IPS-NIHi7 (cell line): ENCODE results near the gene SSRP1.
"Not testable (repeated sequence)": the region's sequence is repeated elsewhere in the genome, so short reads cannot be mapped to it uniquely, and the experiment has no call there.

ENCODE experiments used
- DNase-seq: peaks from one replicate; pipeline ENCODE4 v3.0.0; 2012; ENCODE audit warnings: mixed read lengths; ENCODE audit errors: extremely low spot score

Gene SSRP1

GRCh38 chr11:57336856-57337255 is 1.2 kb upstream of the SSRP1 start:
- not testable (repeated sequence) for DNase-seq

GRCh38 chr11:57336111-57336666 is 497 bp upstream of the SSRP1 start:
- no peak for DNase-seq

- DNase-seq = no peak
Measured at GRCh38 chr11:57335023-57335342, 709 bp downstream of the SSRP1 start.

DNA sequence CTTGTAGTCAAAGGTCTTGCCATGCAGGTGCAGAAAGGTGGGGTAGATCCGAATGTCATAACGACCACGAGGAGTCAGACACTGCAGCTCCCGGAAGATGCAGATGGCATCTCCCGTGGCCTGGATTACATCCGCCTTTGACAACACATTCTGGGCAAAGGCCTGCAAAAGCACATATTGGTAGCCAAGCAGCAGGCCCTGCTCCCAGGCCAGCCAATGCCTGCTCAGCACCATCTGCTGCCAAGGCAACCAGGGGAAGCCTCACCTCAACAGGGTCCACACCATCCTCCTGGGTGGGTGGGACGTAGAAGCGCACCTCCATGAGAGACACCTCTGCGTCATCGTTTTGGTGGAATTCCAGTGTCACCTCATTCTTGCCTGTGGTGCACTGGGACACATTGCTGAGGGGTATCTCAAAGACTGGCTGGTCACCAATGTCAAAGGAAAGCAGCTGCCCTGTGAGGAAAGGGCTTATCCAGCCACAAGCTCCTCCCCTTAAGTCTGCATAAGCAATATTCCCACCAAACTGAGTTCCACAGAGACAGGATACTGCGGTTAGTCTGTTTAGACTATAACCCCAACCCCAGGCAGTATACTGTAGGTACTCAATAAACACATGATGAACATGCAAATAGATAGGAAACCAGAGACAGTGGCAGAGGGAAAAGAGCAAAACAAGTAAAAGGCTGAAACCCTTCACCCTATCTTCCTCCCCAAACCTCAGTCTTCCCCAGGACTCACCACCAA is 2.8 kb downstream of the SSRP1 start:
- DNase-seq = no peak

- DNase-seq = no peak
Measured at GRCh38 chr11:57331720-57332119, 4.0 kb downstream of the SSRP1 start.

DNA sequence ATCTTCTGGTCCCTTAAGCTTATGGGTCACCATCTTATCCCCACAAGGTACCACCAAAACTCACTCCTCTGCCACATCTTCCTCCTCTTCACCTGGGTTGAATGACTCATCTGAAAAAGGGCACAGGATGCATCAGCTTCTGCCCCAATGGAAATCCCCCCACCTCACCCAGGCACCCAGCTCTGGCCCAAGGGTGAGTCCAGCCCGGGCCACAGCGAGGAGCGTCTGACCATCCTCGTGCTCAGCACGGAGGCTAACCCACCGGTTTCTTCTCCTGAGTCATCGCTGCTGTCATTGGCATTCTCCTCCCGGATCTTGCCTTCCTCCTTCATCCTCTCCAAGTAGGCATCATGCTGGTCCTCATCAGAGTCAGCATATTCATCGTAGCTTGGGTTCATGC is 5.7 kb downstream of the SSRP1 start:
- no peak for DNase-seq

- DNase-seq = no peak
Measured at GRCh38 chr11:57327721-57328120, 8.0 kb downstream of the SSRP1 start.

DNA sequence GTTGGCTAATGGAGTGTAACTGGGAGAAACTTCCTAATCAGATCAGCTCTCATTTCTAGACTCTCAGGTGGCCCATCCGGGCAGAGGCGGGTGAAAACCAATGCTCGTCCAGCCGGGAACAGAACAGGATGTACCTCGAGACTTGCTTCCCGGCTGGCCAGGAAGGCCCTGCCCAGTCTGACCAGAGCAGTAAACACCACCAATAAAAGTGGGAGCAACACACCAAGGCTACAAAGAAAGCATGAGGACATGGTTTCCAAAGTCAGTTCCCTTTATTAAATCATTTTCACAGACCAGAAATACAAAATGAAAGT is 10.0 kb downstream of the SSRP1 start:
- no peak for DNase-seq

DNA sequence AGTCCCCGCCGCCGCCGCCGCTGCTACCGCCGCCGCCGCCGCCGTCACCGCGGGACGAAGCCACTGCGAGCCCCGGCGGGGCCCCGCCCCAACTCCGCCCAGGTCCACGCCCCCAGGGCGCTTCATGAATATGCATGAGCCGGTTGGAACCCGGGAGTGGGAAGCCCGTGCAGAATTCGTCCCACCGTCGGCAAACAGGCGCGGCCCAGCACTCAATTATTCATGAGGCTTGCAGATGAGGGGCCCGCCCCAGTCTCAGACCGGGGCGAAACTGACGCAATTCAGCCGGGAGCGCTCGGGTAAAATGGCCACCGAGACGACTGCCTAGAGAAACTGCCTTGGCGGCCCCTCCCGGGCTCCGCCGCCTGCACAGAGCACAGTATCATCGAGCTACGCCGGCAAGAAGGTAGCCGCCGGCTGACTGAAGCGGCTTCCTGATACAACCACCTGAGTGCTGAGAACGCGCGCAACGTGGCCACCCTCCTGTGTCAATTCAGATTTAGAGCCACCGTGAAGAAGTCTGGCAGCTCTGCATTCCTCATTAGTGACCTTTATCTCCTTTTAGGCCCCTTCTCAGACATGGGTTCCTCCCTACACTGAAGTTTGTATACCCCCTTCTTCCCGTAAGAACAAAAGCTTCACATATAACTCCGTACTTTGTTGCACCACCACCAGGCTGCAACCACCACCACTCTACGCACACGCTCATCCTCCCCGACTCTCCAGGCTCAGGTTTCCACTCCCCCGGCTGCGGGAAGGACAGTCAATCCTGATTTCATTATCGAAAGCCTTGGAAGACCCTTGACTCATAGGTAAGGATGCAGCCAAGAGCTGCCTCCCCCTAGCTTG is 10.6 kb downstream of the SSRP1 start, which contains the start of gene TNKS1BP1:
TNKS1BP1 (minus strand) TSS at position 67 of the 849 bp plus-strand sequence. CDS start 3,067 bp downstream, outside the sequence.
- DNase-seq = peak; percentile 94

DNA sequence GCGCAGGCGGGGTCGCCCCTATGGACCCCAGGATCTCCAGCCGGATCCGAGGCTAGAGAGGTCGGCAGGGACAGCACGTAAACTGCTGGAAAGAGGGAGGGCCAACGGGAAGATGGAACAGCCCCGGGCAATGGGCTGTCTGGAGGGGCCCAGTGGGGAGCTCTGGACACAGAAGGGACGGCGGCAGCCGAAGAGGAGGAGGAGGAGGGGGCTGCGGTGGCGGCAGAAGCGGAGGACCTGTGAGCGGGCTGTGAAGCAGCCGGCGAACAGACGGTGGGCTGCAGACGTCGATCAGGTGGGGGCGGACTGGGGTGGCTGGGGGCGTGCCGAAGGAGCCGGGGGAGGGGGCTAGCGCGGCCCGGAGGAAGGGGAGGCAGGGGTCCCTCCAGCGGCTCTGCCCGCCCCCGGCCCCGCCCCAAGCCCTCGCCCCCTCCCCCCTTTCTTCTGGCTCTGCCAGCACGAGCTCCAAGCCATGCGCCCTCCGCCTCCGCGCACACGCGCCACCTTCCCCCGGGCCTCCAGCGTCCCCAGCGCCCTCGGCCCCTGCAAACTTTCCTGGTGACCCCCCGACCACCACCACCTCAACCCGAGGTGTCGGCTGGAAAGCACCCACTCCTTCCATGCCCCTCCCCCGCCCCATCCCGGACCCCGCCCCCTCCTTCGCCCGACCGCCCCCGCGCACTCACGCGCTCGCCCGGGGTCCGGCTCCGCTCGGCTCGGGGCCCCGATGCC is 11.4 kb downstream of the SSRP1 start:
- DNase-seq = peak; percentile 87

- DNase-seq = no peak
Measured at GRCh38 chr11:57323855-57324153, 11.9 kb downstream of the SSRP1 start.

DNA sequence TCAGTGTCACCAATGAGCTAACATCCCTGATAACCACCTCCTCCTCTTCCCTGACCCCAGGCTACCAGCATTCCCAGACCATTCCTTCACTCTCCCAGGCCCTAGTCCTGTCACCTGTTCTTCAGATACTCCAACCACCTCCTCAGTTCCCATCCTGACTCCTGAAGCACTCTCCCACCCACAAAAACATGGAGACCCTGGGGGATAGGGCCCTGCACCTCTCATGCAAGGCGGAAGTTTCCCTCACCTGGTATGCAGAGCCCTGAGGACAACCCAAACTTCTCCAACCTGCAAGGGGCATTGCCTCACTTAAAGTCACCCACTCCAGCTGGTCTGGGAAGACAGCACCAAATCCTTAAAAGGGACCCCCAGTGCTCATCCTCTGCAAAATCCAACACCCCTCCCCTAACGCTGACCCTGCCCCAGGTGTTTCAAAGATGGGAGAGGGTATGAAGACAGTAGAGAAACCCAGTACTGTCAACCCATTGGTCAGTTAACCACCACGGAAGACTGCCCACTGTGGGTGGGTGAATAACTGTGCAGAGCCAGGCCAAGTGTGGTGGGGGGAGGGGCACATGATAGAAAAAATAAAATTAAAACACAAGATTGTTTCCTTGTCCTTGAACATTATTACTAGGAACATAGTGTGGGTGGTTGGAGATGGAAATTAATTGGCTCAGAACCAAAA is 12.4 kb downstream of the SSRP1 start:
- no peak for DNase-seq

GRCh38 chr11:57322256-57323166 is 13.2 kb downstream of the SSRP1 start:
- peak; percentile 79 for DNase-seq

GRCh38 chr11:57321388-57322255 is 14.1 kb downstream of the SSRP1 start:
- DNase-seq = no peak

DNA sequence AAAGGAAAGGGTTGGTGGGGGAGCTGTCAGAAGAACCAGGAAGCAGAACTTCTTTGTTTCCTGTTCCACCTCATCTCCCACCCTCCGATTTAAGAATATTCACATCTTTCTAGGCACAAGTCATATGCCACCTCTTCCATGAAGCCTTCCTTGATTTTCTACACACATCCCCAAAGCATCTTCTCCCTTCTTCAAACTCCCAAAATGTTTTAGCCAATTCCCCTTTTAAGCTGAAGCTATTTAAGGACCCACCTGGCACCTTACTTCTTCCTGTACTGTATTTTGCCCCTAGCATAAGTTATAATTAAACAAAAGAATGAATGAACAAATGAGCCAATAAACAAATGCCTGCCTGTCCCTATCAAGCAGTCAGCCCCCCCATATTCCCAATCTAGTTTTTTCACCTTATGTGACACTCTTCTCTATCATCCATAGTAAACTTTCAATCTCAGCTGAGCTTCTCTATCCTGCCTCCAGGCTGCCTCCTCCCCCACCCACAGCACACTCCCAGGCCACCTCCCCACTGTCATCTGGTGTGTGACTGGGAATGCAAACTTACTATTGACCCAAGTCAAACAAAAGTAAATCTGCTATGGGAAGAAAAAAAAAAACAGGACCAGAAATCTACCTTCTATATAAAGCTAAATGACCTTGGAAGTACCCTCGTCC is 14.8 kb downstream of the SSRP1 start:
- no peak for DNase-seq

GRCh38 chr11:57320067-57320718 is 15.5 kb downstream of the SSRP1 start:
- no peak for DNase-seq

DNA sequence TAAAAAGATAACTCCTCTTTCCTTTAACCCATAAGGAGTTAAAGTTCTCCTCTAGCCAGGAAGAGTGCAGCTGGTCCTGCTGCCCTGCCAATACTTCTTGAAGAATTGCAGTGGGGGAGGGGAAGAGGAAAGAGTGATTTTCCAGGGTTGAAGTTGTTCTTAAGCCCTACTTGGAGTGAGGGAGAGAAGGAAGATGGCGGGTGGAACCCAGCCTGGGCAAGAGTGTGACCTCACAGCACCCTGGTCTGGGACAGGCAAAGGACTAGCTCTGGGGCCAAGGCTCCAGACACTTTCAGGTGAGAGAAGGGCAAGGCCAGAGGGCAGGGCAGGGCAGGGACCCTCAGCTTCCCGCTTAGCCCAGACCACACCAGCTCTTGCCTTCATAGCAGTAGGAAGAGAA is 17.5 kb downstream of the SSRP1 start:
- DNase-seq = no peak

GRCh38 chr11:57316017-57316416 is 19.7 kb downstream of the SSRP1 start:
- no peak for DNase-seq

- peak; percentile 43 for DNase-seq
Measured at GRCh38 chr11:57315491-57315890, 20.2 kb downstream of the SSRP1 start.
